VCaP (cell line): Measurements from ENCODE around the gene ITGB5.

Experiments used
- H3K27ac ChIP-seq: fragments of 450-650 bp; 2 replicates; pipeline ENCODE4 v1.5.1; 2017
- TF ChIP-seq, protein P1 (sequence below): fragments of 450-650 bp; conservative IDR thresholded peaks from 2 replicates; pipeline ENCODE4 v1.5.1; 2017; ENCODE audit warnings: mild to moderate bottlenecking, moderate library complexity

The ITGB5 gene

DNA sequence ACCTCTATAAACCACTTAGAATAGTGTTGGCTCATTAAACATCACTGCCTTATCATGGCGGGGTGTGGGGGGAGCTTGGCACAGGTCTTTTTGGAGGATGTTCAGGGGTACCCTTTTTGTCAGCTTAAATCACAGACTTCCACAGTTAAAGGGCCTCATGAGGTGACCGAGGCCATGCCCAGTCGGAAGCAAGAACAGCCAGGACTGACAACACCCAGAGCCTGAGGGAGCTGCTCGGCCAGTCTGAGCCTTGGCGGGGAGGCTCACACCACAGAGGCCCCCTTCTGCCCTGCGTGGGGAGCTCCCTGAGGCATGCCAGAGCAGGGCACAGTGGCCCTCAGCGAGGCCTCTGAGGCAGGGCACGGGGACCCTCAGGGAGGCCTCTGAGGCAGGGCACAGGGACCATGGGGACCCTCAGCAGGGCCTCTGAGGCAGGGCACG is 107.4 kb downstream of the ITGB5 start:
- TF ChIP-seq, protein P1, sequence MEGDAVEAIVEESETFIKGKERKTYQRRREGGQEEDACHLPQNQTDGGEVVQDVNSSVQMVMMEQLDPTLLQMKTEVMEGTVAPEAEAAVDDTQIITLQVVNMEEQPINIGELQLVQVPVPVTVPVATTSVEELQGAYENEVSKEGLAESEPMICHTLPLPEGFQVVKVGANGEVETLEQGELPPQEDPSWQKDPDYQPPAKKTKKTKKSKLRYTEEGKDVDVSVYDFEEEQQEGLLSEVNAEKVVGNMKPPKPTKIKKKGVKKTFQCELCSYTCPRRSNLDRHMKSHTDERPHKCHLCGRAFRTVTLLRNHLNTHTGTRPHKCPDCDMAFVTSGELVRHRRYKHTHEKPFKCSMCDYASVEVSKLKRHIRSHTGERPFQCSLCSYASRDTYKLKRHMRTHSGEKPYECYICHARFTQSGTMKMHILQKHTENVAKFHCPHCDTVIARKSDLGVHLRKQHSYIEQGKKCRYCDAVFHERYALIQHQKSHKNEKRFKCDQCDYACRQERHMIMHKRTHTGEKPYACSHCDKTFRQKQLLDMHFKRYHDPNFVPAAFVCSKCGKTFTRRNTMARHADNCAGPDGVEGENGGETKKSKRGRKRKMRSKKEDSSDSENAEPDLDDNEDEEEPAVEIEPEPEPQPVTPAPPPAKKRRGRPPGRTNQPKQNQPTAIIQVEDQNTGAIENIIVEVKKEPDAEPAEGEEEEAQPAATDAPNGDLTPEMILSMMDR = no peak
- H3K27ac ChIP-seq = no peak overlapping the region

DNA sequence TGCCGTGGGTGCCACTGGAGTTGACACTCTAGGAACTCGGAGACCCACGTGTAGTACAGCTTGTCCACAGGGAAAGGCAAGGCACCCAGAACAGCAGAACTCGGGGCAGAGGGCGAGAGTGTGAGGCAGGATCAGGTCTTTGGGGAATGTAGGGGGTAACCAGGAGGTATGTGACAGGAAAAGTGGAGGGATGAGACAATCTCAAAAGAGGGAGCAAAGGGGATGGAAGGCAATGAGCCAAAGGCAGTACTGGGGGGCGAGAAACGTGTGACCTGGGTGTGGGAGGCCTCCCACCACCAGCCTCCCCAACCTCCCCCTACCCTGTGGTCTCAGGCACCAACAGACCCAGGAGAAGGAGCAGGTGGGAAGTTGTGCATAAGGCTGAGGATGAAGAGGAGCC is 108.0 kb downstream of the ITGB5 start:
- TF ChIP-seq, protein P1 = no peak
- no peak overlapping the region for H3K27ac ChIP-seq

DNA sequence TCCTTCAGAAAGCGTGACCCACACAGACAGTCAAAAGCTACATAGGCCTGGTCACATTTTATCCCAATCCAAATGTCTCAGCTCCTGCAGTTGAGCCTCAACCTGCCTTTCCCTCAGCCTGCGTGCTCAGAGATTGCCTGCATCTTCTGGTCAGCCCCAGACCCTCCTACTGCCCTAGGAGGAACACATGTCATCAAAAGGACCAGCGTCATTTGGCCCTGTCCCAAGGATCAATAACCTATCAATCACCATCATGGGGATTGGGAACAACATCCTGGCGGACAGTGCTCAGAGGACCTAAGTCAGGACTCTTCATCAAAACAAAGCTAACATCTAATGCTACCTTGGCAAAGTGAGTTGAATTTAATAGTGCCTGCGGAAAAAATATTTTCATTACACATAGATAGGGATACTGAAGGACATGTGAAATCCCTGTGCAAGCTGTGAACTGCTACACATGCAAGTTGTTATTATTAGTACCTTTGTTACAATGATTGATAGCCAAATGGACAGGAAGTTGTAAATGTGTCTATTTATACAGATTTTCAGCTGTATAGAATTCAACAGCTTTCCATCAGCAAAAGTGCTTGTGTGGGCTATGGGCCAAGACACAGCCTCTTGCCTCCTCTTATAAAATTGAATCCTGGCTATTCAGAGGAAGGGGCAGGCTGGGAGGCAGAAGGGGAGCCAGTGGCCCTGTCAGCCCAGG is 109.2 kb downstream of the ITGB5 start:
- no peak overlapping the region for H3K27ac ChIP-seq

DNA sequence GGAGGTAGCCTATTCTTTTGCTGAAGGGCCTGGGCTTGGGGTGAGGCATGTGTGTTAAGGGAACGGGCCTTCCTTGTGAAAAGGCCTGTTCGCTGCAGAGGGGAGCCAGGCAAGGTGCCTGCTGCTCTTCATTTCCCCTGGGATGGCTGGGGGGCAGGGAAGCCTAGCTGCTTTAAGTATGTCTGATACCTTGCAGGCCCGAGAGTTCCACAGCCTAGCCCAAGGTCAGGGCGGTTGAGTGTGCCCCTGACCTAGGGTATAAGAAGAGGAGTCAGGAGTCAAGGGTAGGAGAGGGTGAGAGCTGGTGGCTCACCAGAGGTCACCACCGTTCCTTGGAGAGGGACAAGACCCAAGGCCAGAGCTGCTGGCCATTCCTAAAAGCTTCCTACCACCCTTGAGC is 110.3 kb downstream of the ITGB5 start:
- H3K27ac ChIP-seq = no peak overlapping the region
- TF ChIP-seq, protein P1 = no peak

More for the DNA sequence above, 109.2 kb downstream of the ITGB5 start:
- TF ChIP-seq, protein P1 = no peak

DNA sequence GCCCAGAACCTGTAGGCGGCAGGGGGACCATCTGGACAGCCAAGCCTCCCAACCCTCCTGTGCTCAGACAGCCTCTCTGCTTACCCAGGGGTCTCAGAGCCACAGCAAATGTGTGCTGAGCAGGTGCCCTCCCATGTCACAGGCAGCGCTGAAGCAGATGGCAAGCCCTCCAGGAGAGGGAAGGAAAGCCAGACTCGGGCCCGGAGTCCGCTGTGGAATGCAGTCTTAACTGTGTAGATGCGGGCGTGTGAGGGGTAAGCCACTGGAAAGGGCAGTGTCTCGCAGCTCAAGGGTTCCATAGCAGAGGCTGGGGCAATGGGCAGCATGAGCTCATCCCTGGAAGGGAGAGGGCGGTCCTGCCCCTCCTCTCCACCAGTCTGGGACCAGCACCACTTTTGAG is 111.3 kb downstream of the ITGB5 start:
- H3K27ac ChIP-seq = no peak overlapping the region
- TF ChIP-seq, protein P1 = no peak

DNA sequence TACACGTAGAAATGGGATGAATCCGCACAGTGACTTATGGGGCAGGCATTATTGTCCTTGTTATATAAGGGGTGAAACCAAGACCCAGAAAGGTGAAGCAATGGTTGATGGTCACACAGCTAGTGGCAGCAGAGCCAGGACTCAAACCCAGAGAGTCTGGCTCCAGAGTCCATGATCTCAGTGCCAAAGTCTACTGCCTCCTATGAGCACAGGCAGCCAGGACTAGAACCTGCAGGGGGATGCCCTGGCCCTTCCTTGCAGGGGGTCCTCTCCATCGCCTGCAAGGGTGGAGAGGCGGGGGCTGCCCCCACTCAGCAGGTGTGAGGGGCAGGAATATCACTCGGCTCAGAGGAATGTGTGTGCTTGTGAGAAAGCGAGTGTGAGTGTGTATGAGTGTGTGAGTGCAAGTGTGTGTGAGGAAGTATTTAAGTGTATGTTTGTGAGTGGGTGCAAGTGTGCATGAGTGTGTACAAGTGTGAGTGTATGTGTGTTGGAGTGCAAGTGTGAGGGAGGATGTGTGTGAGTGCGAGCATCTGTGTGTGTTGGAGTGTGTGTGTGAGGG is 112.2 kb downstream of the ITGB5 start:
- TF ChIP-seq, protein P1 = no peak
- no peak overlapping the region for H3K27ac ChIP-seq

DNA sequence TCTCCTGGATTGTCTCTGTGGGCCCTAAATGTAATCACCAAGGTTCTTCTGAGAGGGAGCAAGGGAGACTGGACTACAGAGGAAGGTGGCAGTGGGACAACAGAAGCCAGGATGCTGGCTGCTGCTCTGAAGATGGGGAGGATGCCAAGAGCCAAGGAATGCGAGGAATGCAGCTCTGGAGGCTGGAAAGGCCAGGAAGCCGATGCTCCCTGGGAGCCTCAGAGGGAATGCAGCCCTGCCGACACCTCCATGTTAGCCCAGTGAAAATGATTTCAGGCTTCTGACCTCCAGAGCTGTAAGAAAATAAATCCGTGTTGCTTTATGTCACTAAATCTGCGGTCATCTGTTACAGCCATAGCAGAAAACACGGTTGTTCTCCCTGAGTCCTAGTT is 112.8 kb downstream of the ITGB5 start:
- TF ChIP-seq, protein P1 = no peak

More for the DNA sequence above, 112.8 kb downstream of the ITGB5 start:
- peak overlapping the region; percentile 76; the same call in 1 of the 2 replicates for H3K27ac ChIP-seq
